ENCODE data around the gene HSFX4.
A peak's percentile ranks its signal among the peaks of the same experiment; 100 is the strongest.
"Not testable (repeated sequence)": the region's sequence is repeated elsewhere in the genome, so short reads cannot be mapped to it uniquely, and the experiment has no call there.

Gene HSFX4

GRCh38 chrX:149929400-149929799 is at the start of gene HSFX4:
HSFX4 (plus strand) TSS chrX:149929573; CDS start chrX:149929645, 72 bp downstream.
- not testable (repeated sequence) for DNase-seq

- DNase-seq: peak; percentile 18
Measured at GRCh38 chrX:149881081-149881711, 48.2 kb upstream of the HSFX4 start, which contains the start of gene MAGEA8. MAGEA8 (plus strand) TSS chrX:149881183; CDS start chrX:149884273, 3,090 bp downstream.

- DNase-seq: not testable (repeated sequence)
Measured at GRCh38 chrX:149890828-149891227, 38.5 kb upstream of the HSFX4 start.

GRCh38 chrX:149898554-149898953 is 30.8 kb upstream of the HSFX4 start:
- DNase-seq: no peak

- DNase-seq: peak; percentile 74
Measured at GRCh38 chrX:149903889-149904748, 25.3 kb upstream of the HSFX4 start.

- DNase-seq: no peak
Measured at GRCh38 chrX:149908308-149908707, 21.1 kb upstream of the HSFX4 start.

- DNase-seq: no peak
Measured at GRCh38 chrX:149908727-149909126, 20.6 kb upstream of the HSFX4 start.

GRCh38 chrX:149909324-149910177 is 19.8 kb upstream of the HSFX4 start:
- no peak for DNase-seq

GRCh38 chrX:149910178-149910695 is 19.1 kb upstream of the HSFX4 start:
- DNase-seq: peak; percentile 24

GRCh38 chrX:149916745-149917392 is 12.5 kb upstream of the HSFX4 start:
- DNase-seq: no peak

- not testable (repeated sequence) for DNase-seq
Measured at GRCh38 chrX:149923836-149924235, 5.5 kb upstream of the HSFX4 start.

GRCh38 chrX:149924434-149924833 is 4.9 kb upstream of the HSFX4 start:
- not testable (repeated sequence) for DNase-seq

- not testable (repeated sequence) for DNase-seq
Measured at GRCh38 chrX:149927245-149927963, 2.0 kb upstream of the HSFX4 start.

- DNase-seq: not testable (repeated sequence)
Measured at GRCh38 chrX:149927964-149928258, 1.5 kb upstream of the HSFX4 start.

- not testable (repeated sequence) for DNase-seq
Measured at GRCh38 chrX:149928635-149929034, 738 bp upstream of the HSFX4 start.

- DNase-seq: not testable (repeated sequence)
Measured at GRCh38 chrX:149931355-149931754, 2.0 kb downstream of the HSFX4 start.

GRCh38 chrX:149932150-149932549 is 2.8 kb downstream of the HSFX4 start:
- DNase-seq: not testable (repeated sequence)

- not testable (repeated sequence) for DNase-seq
Measured at GRCh38 chrX:149932970-149933369, 3.6 kb downstream of the HSFX4 start.

GRCh38 chrX:149933547-149933946 is 4.2 kb downstream of the HSFX4 start:
- DNase-seq: not testable (repeated sequence)

GRCh38 chrX:149937328-149937727 is 8.0 kb downstream of the HSFX4 start:
- DNase-seq: not testable (repeated sequence)

- DNase-seq: no peak
Measured at GRCh38 chrX:149937871-149938426, 8.6 kb downstream of the HSFX4 start.
